T-helper 1 cell treated with Interleukin-12 subunit alpha and Interleukin-12 subunit beta and Interleukin-4 antibody, amounts not matched to agents 30 μg/mL and 1 μg/mL, for 36 hours (primary cell): ENCODE data around the gene INCENP.
"Not testable (repeated sequence)": the region's sequence is repeated elsewhere in the genome, so short reads cannot be mapped to it uniquely, and the experiment has no call there.

Source experiments
- H3K27ac Mint-ChIP-seq: one replicate; pipeline ENCODE4 v1.8.0; 2021; ENCODE audit warnings: mild to moderate bottlenecking, mixed read lengths
- H3K27me3 Mint-ChIP-seq: one replicate; pipeline ENCODE4 v1.8.0; 2021; ENCODE audit warnings: low read depth, mixed read lengths
- H3K36me3 Mint-ChIP-seq: one replicate; pipeline ENCODE4 v1.8.0; 2021; ENCODE audit warnings: low read depth, mixed read lengths
- H3K4me1 Mint-ChIP-seq: one replicate; pipeline ENCODE4 v1.8.0; 2021; ENCODE audit warnings: low read depth, mixed read lengths
- H3K4me3 Mint-ChIP-seq: one replicate; pipeline ENCODE4 v1.8.0; 2021; ENCODE audit warnings: mild to moderate bottlenecking, moderate library complexity, mixed read lengths
- H3K9me3 Mint-ChIP-seq: one replicate; pipeline ENCODE4 v1.8.0; 2021; ENCODE audit warnings: mixed read lengths

Gene INCENP

GRCh38 chr11:62197400-62197799, 73.6 kb downstream of the INCENP start:
- not testable (repeated sequence) for H3K9me3 Mint-ChIP-seq, H3K27ac Mint-ChIP-seq

GRCh38 chr11:62201376-62201775, 77.6 kb downstream of the INCENP start:
- Mint-ChIP-seq H3K27ac (no peak overlapping the region), H3K4me3 (no peak overlapping the region), H3K9me3 (no peaks in the 10 kb centered on the region), H3K36me3 (no peaks in the 10 kb centered on the region), H3K4me1 (no peaks in the 10 kb centered on the region), H3K27me3 (peaks cover 18% of the 10 kb centered on the region)

More at GRCh38 chr11:62197400-62197799, 73.6 kb downstream of the INCENP start:
- peaks cover 45% of the 10 kb centered on the region for H3K27me3 Mint-ChIP-seq
- not testable (repeated sequence) for H3K4me1 Mint-ChIP-seq, H3K36me3 Mint-ChIP-seq, H3K4me3 Mint-ChIP-seq
